Ishikawa (cell line): Measurements from ENCODE around the gene GPATCH3.

Experiments used
- CEBPB ChIP-seq: IDR thresholded peaks from 2 replicates; pipeline ENCODE4 v1.6.1; 2012
- CREB1 ChIP-seq: IDR thresholded peaks from 2 replicates; pipeline ENCODE4 v1.6.1; 2012; ENCODE audit warnings: low read depth
- EGR1 ChIP-seq: IDR thresholded peaks from 2 replicates; pipeline ENCODE4 v1.6.1; 2012
- EP300 ChIP-seq: IDR thresholded peaks from 2 replicates; pipeline ENCODE4 v1.6.1; 2012; ENCODE audit warnings: borderline replicate concordance
- FOXM1 ChIP-seq: IDR thresholded peaks from 2 replicates; pipeline ENCODE4 v1.6.1; 2012; ENCODE audit warnings: low read depth, borderline replicate concordance
- MAX ChIP-seq: IDR thresholded peaks from 2 replicates; pipeline ENCODE4 v1.6.1; 2012
- NFIC ChIP-seq: IDR thresholded peaks from 2 replicates; pipeline ENCODE4 v1.6.1; 2012
- RAD21 ChIP-seq: IDR thresholded peaks from 2 replicates; pipeline ENCODE4 v1.6.1; 2012; ENCODE audit warnings: low read depth
- REST ChIP-seq: IDR thresholded peaks from 2 replicates; pipeline ENCODE4 v1.6.1; 2012; ENCODE audit warnings: low read depth, mild to moderate bottlenecking
- TAF1 ChIP-seq: IDR thresholded peaks from 2 replicates; pipeline ENCODE4 v1.6.1; 2012; ENCODE audit warnings: low read depth, mild to moderate bottlenecking
- TCF12 ChIP-seq: IDR thresholded peaks from 2 replicates; pipeline ENCODE4 v1.6.1; 2012; ENCODE audit warnings: low read depth
- TEAD4 ChIP-seq: IDR thresholded peaks from 2 replicates; pipeline ENCODE4 v1.6.1; 2012
- USF1 ChIP-seq: IDR thresholded peaks from 2 replicates; pipeline ENCODE4 v1.6.1; 2012
- YY1 ChIP-seq: IDR thresholded peaks from 2 replicates; pipeline ENCODE4 v1.6.1; 2012; ENCODE audit warnings: low read depth
- ZBTB7A ChIP-seq: IDR thresholded peaks from 2 replicates; pipeline ENCODE4 v1.6.1; 2012; ENCODE audit warnings: low read depth

The GPATCH3 gene

GRCh38 chr1:26945728-26946127, 45.5 kb upstream of the GPATCH3 start:
- TF ChIP-seq EP300 (no peak), ZBTB7A (no peak), TCF12 (no peak), CEBPB (no peak), MAX (no peak), NFIC (no peak), TAF1 (no peak), FOXM1 (no peak), REST (no peak), USF1 (no peak), RAD21 (no peak), YY1 (no peak), TEAD4 (no peak), EGR1 (no peak), CREB1 (no peak)

GRCh38 chr1:26945138-26945537, 44.9 kb upstream of the GPATCH3 start:
- TF ChIP-seq CEBPB (no peak), ZBTB7A (no peak)

- TF ChIP-seq TAF1 (no peak), ZBTB7A (no peak), YY1 (no peak), TEAD4 (no peak), CREB1 (no peak), REST (no peak), CEBPB (no peak), EP300 (no peak), EGR1 (no peak), FOXM1 (no peak), USF1 (no peak), MAX (no peak), NFIC (no peak), TCF12 (no peak)
These were observed 42.4 kb upstream of the GPATCH3 start for GRCh38 chr1:26942656-26943055.

- TF ChIP-seq EP300: no peak
- TF ChIP-seq MAX: no peak
These were observed 41.0 kb upstream of the GPATCH3 start for GRCh38 chr1:26941311-26941710.

GRCh38 chr1:26938659-26939025, 38.4 kb upstream of the GPATCH3 start:
- TF ChIP-seq TEAD4: no peak
- TF ChIP-seq CEBPB: no peak
- TF ChIP-seq NFIC: no peak
- no peak for TF ChIP-seq EP300
- no peak for TF ChIP-seq MAX
- TF ChIP-seq YY1: no peak
- TF ChIP-seq CREB1: no peak
- TF ChIP-seq USF1: no peak
- no peak for TF ChIP-seq REST
- no peak for TF ChIP-seq TCF12
- no peak for TF ChIP-seq FOXM1
- no peak for TF ChIP-seq RAD21
- TF ChIP-seq TAF1: no peak
- no peak for TF ChIP-seq ZBTB7A
- TF ChIP-seq EGR1: no peak
